Progenitor cell of endocrine pancreas (in vitro differentiated cells): ENCODE measurements around the gene POLD1. TPM values are rescaled to one million over a fixed set of nuclear protein-coding genes. Genes with fewer than 3 reads are reported as not detected.
A peak's percentile ranks its signal among the peaks of the same experiment; 100 is the strongest.

Experiments
- DNase-seq: peaks from one replicate; pipeline ENCODE4 v3.0.0; 2021; ENCODE audit warnings: low spot score; ENCODE audit not compliant: unreplicated experiment
- H3K27ac Mint-ChIP-seq: 2 replicates; pipeline ENCODE4 v1.8.0; 2021; ENCODE audit warnings: mild to moderate bottlenecking, moderate library complexity, mixed read lengths
- H3K27me3 Mint-ChIP-seq: 2 replicates; pipeline ENCODE4 v1.8.0; 2021; ENCODE audit warnings: mixed read lengths
- H3K36me3 Mint-ChIP-seq: 2 replicates; pipeline ENCODE4 v1.8.0; 2022; ENCODE audit warnings: mixed read lengths; ENCODE audit not compliant: insufficient read depth
- H3K4me1 Mint-ChIP-seq: 2 replicates; pipeline ENCODE4 v1.8.0; 2021; ENCODE audit warnings: low read depth, mixed read lengths
- H3K4me3 Mint-ChIP-seq: 2 replicates; pipeline ENCODE4 v1.8.0; 2021; ENCODE audit warnings: low read depth, mild to moderate bottlenecking, moderate library complexity, mixed read lengths
- H3K9me3 Mint-ChIP-seq: 2 replicates; pipeline ENCODE4 v1.8.0; 2021; ENCODE audit warnings: low read depth, mixed read lengths
- CTCF ChIP-seq: fragments of 200-600 bp; sonication (generic); IDR thresholded peaks from one replicate; pipeline ENCODE4 v1.5.0; 2021; ENCODE audit warnings: antibody characterized with exemption, mild to moderate bottlenecking; ENCODE audit not compliant: unreplicated experiment
- total RNA-seq: library from RNA; stranded (reverse); gene quantifications from 2 replicates; pipeline ENCODE4 v1.2.1, GENCODE V29; 2021

POLD1 gene
- total RNA-seq, 1 donor from 2014 or later = 99.5 TPM

GRCh38 chr19:50425581-50425980 lies 41.4 kb downstream of the POLD1 start:
- no peaks in the 10 kb centered on the region for H3K36me3 Mint-ChIP-seq
- no peak for TF ChIP-seq CTCF
- no peaks in the 10 kb centered on the region for H3K4me1 Mint-ChIP-seq
- no peak overlapping the region for H3K4me3 Mint-ChIP-seq
- no peak overlapping the region for H3K27ac Mint-ChIP-seq
- H3K27me3 Mint-ChIP-seq = peaks cover 25% of the 10 kb centered on the region
- no peaks in the 10 kb centered on the region for H3K9me3 Mint-ChIP-seq
- DNase-seq = no peak

- Mint-ChIP-seq H3K9me3 (no peaks in the 10 kb centered on the region), H3K27me3 (peaks cover 29% of the 10 kb centered on the region), H3K4me3 (no peak overlapping the region), H3K27ac (no peak overlapping the region), H3K36me3 (no peaks in the 10 kb centered on the region), H3K4me1 (peaks cover 4% of the 10 kb centered on the region)
- TF ChIP-seq CTCF = no peak
- DNase-seq = no peak
These were observed 43.3 kb downstream of the POLD1 start for GRCh38 chr19:50427318-50427925.

- Mint-ChIP-seq H3K4me3 (no peak overlapping the region), H3K9me3 (no peaks in the 10 kb centered on the region), H3K36me3 (no peaks in the 10 kb centered on the region), H3K27me3 (peaks cover 32% of the 10 kb centered on the region), H3K4me1 (peaks cover 4% of the 10 kb centered on the region), H3K27ac (no peak overlapping the region)
- DNase-seq = peak; percentile 42
- no peak for TF ChIP-seq CTCF
These were observed 43.9 kb downstream of the POLD1 start for GRCh38 chr19:50427997-50428425.

- no peak for TF ChIP-seq CTCF
- H3K27ac Mint-ChIP-seq = no peak overlapping the region
- no peak for DNase-seq
- H3K9me3 Mint-ChIP-seq = no peaks in the 10 kb centered on the region
- peaks cover 6% of the 10 kb centered on the region for H3K4me1 Mint-ChIP-seq
- peaks cover 35% of the 10 kb centered on the region for H3K27me3 Mint-ChIP-seq
- H3K4me3 Mint-ChIP-seq = no peak overlapping the region
- H3K36me3 Mint-ChIP-seq = no peaks in the 10 kb centered on the region
These were observed 44.8 kb downstream of the POLD1 start for GRCh38 chr19:50428772-50429463.

- no peak for DNase-seq
- Mint-ChIP-seq H3K4me3 (peak overlapping the region; percentile 82), H3K36me3 (no peaks in the 10 kb centered on the region), H3K27me3 (peaks cover 39% of the 10 kb centered on the region), H3K4me1 (peaks cover 6% of the 10 kb centered on the region), H3K27ac (peak overlapping the region; percentile 95), H3K9me3 (no peaks in the 10 kb centered on the region)
- TF ChIP-seq CTCF = no peak
These were observed 46.8 kb downstream of the POLD1 start for GRCh38 chr19:50430888-50431342.
